ENCODE data around the gene TBP.

GRCh38 chr6:170504479-170504878 lies 49.7 kb upstream of the TBP start:
- TF ChIP-seq POLR2A (IDR thresholded peaks at IDR 0.05), result no peak
- TF ChIP-seq CTCF (IDR thresholded peaks at IDR 0.05), result no peak

All from heart left ventricle (tissue), 13 donors.